HepG2 (cell line): ENCODE results near the gene DDAH1. TPM values are rescaled to one million over a fixed set of nuclear protein-coding genes. Genes with fewer than 3 reads are reported as not detected.

Source experiments
- ATAC-seq: fragments of 200-7000 bp; cut with Tn5 transposase; 3 replicates; pipeline ENCODE4 v1.9.1; 2020; ENCODE audit warnings: mild to moderate bottlenecking, moderate library complexity
- BruUV-seq: library from RNA; stranded (reverse); fragments of 400-500 nt; replicated peaks from 2 replicates; lab custom pipeline; 2021; lab: Mats Ljungman, UMichigan
- CTCF ChIA-PET: fragments of 300-600 bp; formaldehyde crosslinking; extraction: SDS; loops from one replicate; lab custom pipeline; 2021; ENCODE audit warnings: low total read pairs, inconsistent platforms, low intra/inter-chr PET ratio; lab: Yijun Ruan, JAX
- POLR2A ChIA-PET: fragments of 350-600 bp; sonication (Branson Sonifier 250); formaldehyde crosslinking; loops from one replicate; lab custom pipeline; 2020; ENCODE audit warnings: antibody characterized with exemption, inconsistent platforms; lab: Yijun Ruan, JAX
- DNase-seq: peaks from one replicate; pipeline ENCODE4 v3.0.0-alpha.2; 2015; ENCODE audit warnings: low spot score
- FAIRE-seq: peaks from 3 replicates; lab custom pipeline; 2011; peaks lifted over from hg19 to GRCh38; lab: Jason Lieb, UNC
- H2AFZ ChIP-seq: one replicate; pipeline ENCODE4 v1.6.1; 2011; ENCODE audit warnings: low read length, inconsistent platforms
- H3K27ac ChIP-seq: fragments of 300-600 bp; 3 replicates; pipeline ENCODE4 v1.8.0; 2011; ENCODE audit warnings: mixed run types, mild to moderate bottlenecking, mixed read lengths, low read length, inconsistent platforms; ENCODE audit not compliant: insufficient read depth; ENCODE audit errors: extremely low read length
- H3K27me3 ChIP-seq, 2 experiments: fragments of 200-600 bp in 1 of 2; 2 replicates in 1 of 2; 3 replicates in 1 of 2; pipeline versions ENCODE4 v1.6.0 to v1.8.0; 2011; ENCODE audit warnings: low read length in 2 of 2, mild to moderate bottlenecking in 2 of 2, moderate library complexity in 2 of 2, inconsistent platforms in 1 of 2; ENCODE audit not compliant: insufficient read depth in 2 of 2, control insufficient read depth in 1 of 2
- H3K36me3 ChIP-seq, 2 experiments: fragments of 200-600 bp in 1 of 2; replicated peaks in 1 of 2; 2 replicates in 1 of 2; 3 replicates in 1 of 2; pipeline versions ENCODE4 v1.5.1 to v1.8.0; 2011; ENCODE audit warnings: low read length in 2 of 2, inconsistent platforms in 1 of 2; ENCODE audit not compliant: insufficient read depth in 2 of 2, control insufficient read depth in 1 of 2
- H3K4me1 ChIP-seq: 2 replicates; pipeline ENCODE4 v1.5.1; 2012; ENCODE audit warnings: low read length, inconsistent platforms; ENCODE audit not compliant: insufficient read depth
- H3K4me2 ChIP-seq: 2 replicates; pipeline ENCODE4 v1.6.0; 2011; ENCODE audit warnings: low read depth, low read length, inconsistent platforms
- H3K4me3 ChIP-seq, 3 experiments: fragments of 200-600 bp in 1 of 3; sonication (generic), shearing (Covaris generic) in 1 of 3; replicated peaks in 1 of 3; 2 replicates each; pipeline ENCODE4 v1.5.1; 2011 to 2016; ENCODE audit warnings: low read length in 3 of 3, inconsistent platforms in 2 of 3, low read depth in 2 of 3, mild to moderate bottlenecking in 2 of 3, control low read depth in 1 of 3, mixed read lengths in 1 of 3; ENCODE audit not compliant: insufficient read depth in 1 of 3
- H3K79me2 ChIP-seq: one replicate; pipeline ENCODE4 v1.6.1; 2011; ENCODE audit warnings: low read length, inconsistent platforms; ENCODE audit not compliant: insufficient read depth
- H3K9ac ChIP-seq: 2 replicates; pipeline ENCODE4 v1.6.0; 2011; ENCODE audit warnings: mild to moderate bottlenecking, low read depth, low read length, inconsistent platforms; ENCODE audit not compliant: insufficient read depth
- H3K9me3 ChIP-seq: 2 replicates; pipeline ENCODE4 v1.5.1; 2012; ENCODE audit warnings: mild to moderate bottlenecking, low read length
- H4K20me1 ChIP-seq: 2 replicates; pipeline ENCODE4 v1.6.0; 2011; ENCODE audit warnings: inconsistent platforms, mild to moderate bottlenecking, low read length, moderate library complexity; ENCODE audit not compliant: insufficient read depth
- HMGXB4 ChIP-seq, 2 experiments: sonication (generic) in 1 of 2; formaldehyde crosslinking in 1 of 2; IDR thresholded peaks; 2 replicates each; pipeline versions ENCODE4 v1.4.0 to v1.6.1; 2018 to 2020; ENCODE audit warnings: missing genetic modification reagents in 2 of 2, borderline replicate concordance in 1 of 2, low read depth in 1 of 2, mild to moderate bottlenecking in 1 of 2, missing biosample characterization in 1 of 2
- LRRFIP1 ChIP-seq: sonication (generic); formaldehyde crosslinking; conservative IDR thresholded peaks from 2 replicates; pipeline ENCODE4 v1.4.0; 2020; ENCODE audit warnings: missing genetic modification reagents
- MAF1 ChIP-seq: sonication (generic); formaldehyde crosslinking; IDR thresholded peaks from 2 replicates; pipeline ENCODE4 v1.5.0; 2020; ENCODE audit warnings: missing genetic modification reagents, borderline replicate concordance
- SOX6 ChIP-seq, 2 experiments: fragments of 450-650 bp in 1 of 2; sonication (generic) in 1 of 2; formaldehyde crosslinking in 1 of 2; IDR thresholded peaks; 2 replicates each; pipeline versions ENCODE4 v1.4.0 to v1.6.1; 2017 to 2020; ENCODE audit warnings: antibody characterized with exemption in 1 of 2, mild to moderate bottlenecking in 1 of 2, missing genetic modification reagents in 1 of 2
- TEAD3 ChIP-seq: optimal IDR thresholded peaks from 2 replicates; pipeline ENCODE3; 2016; ENCODE audit warnings: borderline replicate concordance
- TRIM22 ChIP-seq: fragments of 450-650 bp; IDR thresholded peaks from 2 replicates; pipeline ENCODE4 v1.6.1; 2017
- ZNF205 ChIP-seq: IDR thresholded peaks from 2 replicates; pipeline ENCODE4 v1.6.1; 2018; ENCODE audit warnings: missing biosample characterization, missing genetic modification reagents
- ZNF337 ChIP-seq: sonication (generic); formaldehyde crosslinking; IDR thresholded peaks from 2 replicates; pipeline ENCODE4 v1.5.1; 2020; ENCODE audit warnings: missing genetic modification reagents, low read depth, mild to moderate bottlenecking, borderline replicate concordance
- ZNF746 ChIP-seq: sonication (generic); formaldehyde crosslinking; IDR thresholded peaks from 2 replicates; pipeline ENCODE4 v1.8.0; 2022; ENCODE audit warnings: mild to moderate bottlenecking, missing genetic modification reagents
- ZNF891 ChIP-seq: sonication (generic); formaldehyde crosslinking; IDR thresholded peaks from 2 replicates; pipeline ENCODE4 v1.5.0; 2020; ENCODE audit warnings: mild to moderate bottlenecking, missing genetic modification reagents
- WGBS: methylation state at CpG from one replicate; pipeline ENCODE4 v1.1.6; 2017; ENCODE audit warnings: low lambda C conversion rate; 5-methylcytosine and 5-hydroxymethylcytosine counted together
- in situ Hi-C: cut with HindIII; loops from 2 replicates; pipeline ENCODE4 v1.10.0; 2017; ENCODE audit warnings: low pct_unique_long_range_greater_than_20kb; ENCODE audit not compliant: extremely low pct_ligation_motif_present
- intact Hi-C: fragments of 100-400 bp; cut with micrococcal nuclease; formaldehyde crosslinking; loops from one replicate; pipeline ENCODE4 v1.10.0; 2022; ENCODE audit not compliant: unreplicated experiment
- polyA plus RNA-seq, 8 experiments: library from polyadenylated mRNA; depleted of rRNA in 3 of 8; stranded (reverse) in 7 of 8; unstranded in 1 of 8; fragments of >200 nt; fragmentation: Illumina TruSeq in 4 of 8; extraction: Trizol in 4 of 8; gene quantifications; 2 replicates each; pipeline versions ENCODE4 v1.2.1 to v1.2.3, GENCODE V29; 2011 to 2016; ENCODE audit warnings: low read depth in 4 of 8, missing spikeins in 1 of 8, mixed read lengths in 1 of 8; ENCODE audit not compliant: insufficient read depth in 1 of 8
- total RNA-seq, 5 experiments: library from RNA; depleted of rRNA; stranded (reverse); fragments of >200 nt; fragmentation: Illumina TruSeq; extraction: Trizol; gene quantifications; 2 replicates each; pipeline ENCODE4 v1.2.3, GENCODE V29; 2016; ENCODE audit warnings: low read depth in 1 of 5

DDAH1 gene
- total and polyA plus RNA-seq, 2 of the 13 experiments (the other 11 are each of a cell fraction or from before 2014, with no cell fraction given) = 39.7 to 64.4 TPM

- TF ChIP-seq LRRFIP1 (no peak), TEAD3 (peak; percentile 57), SOX6 (IDR thresholded peaks at IDR 0.05) (no peak), SOX6 (CRISPR knock-in tag; IDR thresholded peaks at IDR 0.05) (peak; percentile 55)
Measured at GRCh38 chr1:85307987-85308832, 156.7 kb downstream of the DDAH1 start (continued).

GRCh38 chr1:85306236-85306635 is 158.7 kb downstream of the DDAH1 start:
- 0 out of 5 replicates have a peak, but pooled peaks cover 0 to 4% of the 10 kb centered on the region in 2 experiments for H3K27me3 ChIP-seq
- TF ChIP-seq ZNF337 (CRISPR knock-in tag) (no peak), HMGXB4 (CRISPR knock-in tag; IDR thresholded peaks at IDR 0.05; ENCODE audit: borderline replicate concordance in 1 of 2, low read depth in 1 of 2) (no peak), ZNF205 (CRISPR knock-in tag) (peak; percentile 59; the same call in 1 of the 2 replicates), ZNF746 (CRISPR knock-in tag) (no peak), ZNF891 (CRISPR knock-in tag) (no peak), MAF1 (CRISPR knock-in tag) (no peak), TRIM22 (no peak)

More at GRCh38 chr1:85306236-85306635, 158.7 kb downstream of the DDAH1 start:
- ChIA-PET CTCF (interaction anchor here (3.2 kb wide), 1 partner anchor 197 kb away, joined by 64 read pairs; no protein-coding TSS in a partner anchor), POLR2A (no interaction called here)
- intact Hi-C loops (loop anchor here (5.0 to 10.0 kb wide), 2 partner anchors 579 to 711 kb away; no protein-coding TSS in a partner anchor), in situ Hi-C loops (loop anchor here (5.0 to 10.0 kb wide), 3 partner anchors 91 to 579 kb away; no protein-coding TSS in a partner anchor)
- Histone ChIP-seq H2AFZ (no peak overlapping the region), H3K4me1 (peaks cover 15% of the 10 kb centered on the region), H3K36me3 (no peaks in the 10 kb centered on the region), H3K27ac (no peak overlapping the region), H3K4me3 (no peak overlapping the region), H3K9ac (no peak overlapping the region), H3K9me3 (no peaks in the 10 kb centered on the region), H3K4me2 (no peak overlapping the region), H3K79me2 (no peaks in the 10 kb centered on the region), H4K20me1 (no peaks in the 10 kb centered on the region)
- DNase-seq (no peak), ATAC-seq (no peak), FAIRE-seq (no peak)
- WGBS = 88% methylated on average over 1 of the region's 4 CpGs
- no TSS peak for BruUV-seq
